Thoracic aorta (tissue), 2 donors: Measurements from ENCODE around the gene KCNIP4. TPM values are rescaled to one million over a fixed set of nuclear protein-coding genes. Genes with fewer than 3 reads are reported as not detected.
"Not testable (repeated sequence)": the region's sequence is repeated elsewhere in the genome, so short reads cannot be mapped to it uniquely, and the experiment has no call there.

ENCODE experiments used
- ATAC-seq: fragments of 150-250 bp; one replicate; pipeline ENCODE4 v1.8.0; 2017; ENCODE audit warnings: low read depth; ENCODE audit not compliant: insufficient number of reproducible peaks, low FRiP score
- DNase-seq: peaks from one replicate; pipeline ENCODE4 v3.0.0-alpha.2; 2020; ENCODE audit warnings: low spot score
- H3K27ac ChIP-seq, 2 donors: fragments of 200-600 bp; sonication (generic); 1 replicate in 1 of 2; 2 replicates in 1 of 2; pipeline ENCODE4 v1.5.1; 2016; ENCODE audit warnings: mild to moderate bottlenecking in 2 of 2, moderate library complexity in 2 of 2
- H3K27me3 ChIP-seq: fragments of 200-600 bp; sonication (generic); replicated peaks from 2 replicates; pipeline ENCODE4 v1.6.0; 2016; ENCODE audit warnings: mild to moderate bottlenecking; ENCODE audit not compliant: insufficient read depth
- H3K36me3 ChIP-seq: fragments of 200-600 bp; sonication (generic); one replicate; pipeline ENCODE4 v1.5.1; 2016
- H3K4me1 ChIP-seq, 2 donors: fragments of 200-600 bp; sonication (generic); 1 replicate in 1 of 2; 2 replicates in 1 of 2; pipeline versions ENCODE4 v1.5.1 to v1.6.0; 2016; ENCODE audit warnings: low read depth in 2 of 2, mild to moderate bottlenecking in 1 of 2; ENCODE audit not compliant: control insufficient read depth in 1 of 2
- H3K4me3 ChIP-seq: fragments of 200-600 bp; sonication (generic); 2 replicates; pipeline ENCODE4 v1.5.1; 2016; ENCODE audit warnings: mild to moderate bottlenecking
- H3K9me3 ChIP-seq: fragments of 200-600 bp; sonication (generic); 2 replicates; pipeline ENCODE4 v1.5.1; 2016
- total RNA-seq, 2 donors: library from RNA; depleted of rRNA; stranded (reverse); fragments of >200 nt; gene quantifications; one replicate each; pipeline versions ENCODE4 v1.1.0 to v1.2.3, GENCODE V29; 2016
- TF ChIP-seq, protein P1 (sequence below): fragments of 200-600 bp; sonication (generic); IDR thresholded peaks from one replicate; pipeline ENCODE4 v1.5.1; 2019; ENCODE audit warnings: antibody characterized with exemption

Gene KCNIP4
- total RNA-seq, 2 donors from 2014 or later: not detected

DNA sequence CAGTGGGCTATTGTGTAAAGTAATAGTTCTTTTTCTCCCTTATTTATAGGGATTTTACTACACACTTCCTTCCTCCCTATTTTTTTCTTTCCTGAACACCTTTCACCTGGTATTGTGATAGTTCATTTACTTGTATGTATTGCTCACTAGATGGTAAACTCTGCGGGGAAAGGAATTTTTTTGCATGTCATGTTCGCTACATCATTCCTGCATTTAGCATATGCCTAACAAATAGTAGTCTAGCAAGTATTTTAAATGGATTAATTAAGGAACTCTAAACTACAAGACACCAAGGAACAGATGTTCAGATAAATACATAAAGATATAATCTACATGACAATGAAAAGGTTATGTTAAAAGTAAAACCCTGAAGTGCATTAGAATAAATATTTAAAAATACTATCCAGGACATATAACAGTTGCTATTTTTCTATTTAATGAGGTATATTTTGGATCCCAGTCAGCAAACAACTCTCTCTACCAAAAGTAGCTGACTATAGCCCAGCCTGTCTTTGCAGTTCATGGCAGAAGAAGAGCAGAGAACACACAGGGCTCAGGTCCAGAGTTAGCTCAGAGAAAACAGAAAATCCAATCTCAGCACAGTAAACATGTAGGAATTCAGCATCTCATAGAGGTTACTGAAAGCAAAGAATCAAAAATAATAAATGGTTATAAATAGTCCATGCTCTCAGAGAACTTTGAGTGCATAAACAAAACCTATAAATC is 1160.5 kb downstream of the KCNIP4 start:
- ATAC-seq (no peak), DNase-seq (no peak)
- H3K27ac ChIP-seq: no peak overlapping the region
- H3K9me3 ChIP-seq: no peaks in the 10 kb centered on the region
- no peaks in the 10 kb centered on the region for H3K4me1 ChIP-seq
- no peaks in the 10 kb centered on the region for H3K36me3 ChIP-seq
- no peak overlapping the region for H3K4me3 ChIP-seq
- H3K27me3 ChIP-seq: no peaks in the 10 kb centered on the region
- TF ChIP-seq, protein P1, sequence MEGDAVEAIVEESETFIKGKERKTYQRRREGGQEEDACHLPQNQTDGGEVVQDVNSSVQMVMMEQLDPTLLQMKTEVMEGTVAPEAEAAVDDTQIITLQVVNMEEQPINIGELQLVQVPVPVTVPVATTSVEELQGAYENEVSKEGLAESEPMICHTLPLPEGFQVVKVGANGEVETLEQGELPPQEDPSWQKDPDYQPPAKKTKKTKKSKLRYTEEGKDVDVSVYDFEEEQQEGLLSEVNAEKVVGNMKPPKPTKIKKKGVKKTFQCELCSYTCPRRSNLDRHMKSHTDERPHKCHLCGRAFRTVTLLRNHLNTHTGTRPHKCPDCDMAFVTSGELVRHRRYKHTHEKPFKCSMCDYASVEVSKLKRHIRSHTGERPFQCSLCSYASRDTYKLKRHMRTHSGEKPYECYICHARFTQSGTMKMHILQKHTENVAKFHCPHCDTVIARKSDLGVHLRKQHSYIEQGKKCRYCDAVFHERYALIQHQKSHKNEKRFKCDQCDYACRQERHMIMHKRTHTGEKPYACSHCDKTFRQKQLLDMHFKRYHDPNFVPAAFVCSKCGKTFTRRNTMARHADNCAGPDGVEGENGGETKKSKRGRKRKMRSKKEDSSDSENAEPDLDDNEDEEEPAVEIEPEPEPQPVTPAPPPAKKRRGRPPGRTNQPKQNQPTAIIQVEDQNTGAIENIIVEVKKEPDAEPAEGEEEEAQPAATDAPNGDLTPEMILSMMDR: no peak

DNA sequence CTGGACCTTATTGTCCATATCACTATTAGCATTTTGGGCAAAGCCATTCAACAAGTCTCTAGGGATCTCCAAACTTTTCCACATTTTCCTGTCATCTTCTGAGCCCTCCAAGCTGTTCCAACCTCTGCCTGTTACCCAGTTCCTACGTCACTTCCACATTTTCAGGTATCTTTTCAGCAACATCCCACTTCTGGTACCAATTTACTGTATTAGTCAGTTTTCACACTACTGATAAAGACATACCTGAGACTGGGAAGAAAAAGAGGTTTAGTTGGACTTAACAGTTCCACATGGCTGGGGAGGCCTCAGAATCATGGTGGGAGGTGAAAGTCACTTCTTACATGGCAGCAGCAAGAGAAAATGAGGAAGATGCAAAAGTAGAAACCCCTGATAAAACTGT is 1165.4 kb downstream of the KCNIP4 start:
- not testable (repeated sequence) for H3K4me1 ChIP-seq, H3K27me3 ChIP-seq, H3K27ac ChIP-seq, ATAC-seq, H3K9me3 ChIP-seq, H3K36me3 ChIP-seq, H3K4me3 ChIP-seq, DNase-seq

DNA sequence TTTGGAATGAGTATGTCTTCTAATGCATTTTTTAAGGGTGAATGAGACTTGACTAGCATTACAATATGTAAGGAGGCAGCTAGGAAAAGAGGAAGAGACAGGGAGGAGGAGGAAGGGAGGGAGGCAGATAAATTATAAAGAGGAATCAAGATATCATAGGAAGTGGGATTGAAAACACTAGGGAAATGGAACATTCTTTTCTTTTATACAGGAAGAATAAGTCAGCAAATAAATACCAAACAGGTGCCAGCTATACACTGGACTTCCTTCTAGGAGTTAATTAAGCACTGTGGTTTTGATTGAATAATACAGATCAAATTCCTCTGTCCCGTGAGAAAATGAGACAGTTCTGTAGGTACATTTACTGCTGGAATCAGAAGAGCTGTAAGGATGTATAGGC is 1169.7 kb downstream of the KCNIP4 start:
- Histone ChIP-seq H3K27ac (no peak overlapping the region), H3K4me1 (no peaks in the 10 kb centered on the region), H3K4me3 (no peak overlapping the region), H3K36me3 (no peaks in the 10 kb centered on the region), H3K9me3 (no peaks in the 10 kb centered on the region), H3K27me3 (no peaks in the 10 kb centered on the region)
- DNase-seq (no peak), ATAC-seq (no peak)
- TF ChIP-seq, protein P1: no peak

DNA sequence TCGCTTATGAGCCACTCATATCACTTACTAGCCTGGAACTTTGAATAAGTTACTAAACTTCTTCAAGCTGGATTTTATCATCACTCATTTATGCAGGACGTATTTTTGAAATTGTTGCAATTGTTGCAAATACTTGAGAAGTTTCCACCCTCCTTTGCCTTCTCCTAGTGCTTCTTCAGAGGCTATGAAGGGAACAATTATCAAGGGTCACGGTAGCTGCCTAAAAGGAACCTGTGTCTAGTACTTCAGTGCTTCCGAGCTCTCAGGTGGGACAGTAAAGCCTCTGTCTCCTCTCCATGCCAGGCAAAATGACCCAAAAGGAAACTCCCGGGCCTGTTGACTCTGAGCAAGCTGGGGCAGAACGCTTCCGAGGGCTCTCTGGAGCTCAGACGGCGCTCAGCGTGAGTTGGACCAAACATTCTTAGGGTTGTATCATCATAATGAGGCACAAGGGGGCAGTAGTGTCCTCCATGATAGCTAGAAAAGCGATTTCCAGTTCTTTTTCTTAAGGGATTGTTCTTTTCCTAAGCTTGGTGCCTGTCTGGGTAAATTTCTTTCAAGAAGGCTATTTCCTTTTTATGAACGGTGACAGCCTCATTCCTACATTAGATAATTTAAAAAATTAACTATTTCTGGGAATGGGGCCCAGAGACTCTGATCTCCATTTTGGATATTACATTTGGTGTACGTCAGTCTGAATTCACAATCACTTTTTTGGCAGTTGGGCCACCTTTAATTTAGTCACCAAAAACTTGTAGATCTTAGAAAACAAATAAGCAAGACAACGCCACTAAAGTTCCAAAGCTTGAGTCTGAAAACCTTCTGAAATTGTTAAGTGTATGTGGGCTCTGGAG is 1175.2 kb downstream of the KCNIP4 start:
- Histone ChIP-seq H3K27me3 (no peaks in the 10 kb centered on the region), H3K4me3 (no peak overlapping the region), H3K27ac (no peak overlapping the region), H3K36me3 (no peaks in the 10 kb centered on the region), H3K9me3 (no peaks in the 10 kb centered on the region), H3K4me1 (no peaks in the 10 kb centered on the region)
- no peak for DNase-seq
- no peak for ATAC-seq
- TF ChIP-seq, protein P1: peak; percentile 45

DNA sequence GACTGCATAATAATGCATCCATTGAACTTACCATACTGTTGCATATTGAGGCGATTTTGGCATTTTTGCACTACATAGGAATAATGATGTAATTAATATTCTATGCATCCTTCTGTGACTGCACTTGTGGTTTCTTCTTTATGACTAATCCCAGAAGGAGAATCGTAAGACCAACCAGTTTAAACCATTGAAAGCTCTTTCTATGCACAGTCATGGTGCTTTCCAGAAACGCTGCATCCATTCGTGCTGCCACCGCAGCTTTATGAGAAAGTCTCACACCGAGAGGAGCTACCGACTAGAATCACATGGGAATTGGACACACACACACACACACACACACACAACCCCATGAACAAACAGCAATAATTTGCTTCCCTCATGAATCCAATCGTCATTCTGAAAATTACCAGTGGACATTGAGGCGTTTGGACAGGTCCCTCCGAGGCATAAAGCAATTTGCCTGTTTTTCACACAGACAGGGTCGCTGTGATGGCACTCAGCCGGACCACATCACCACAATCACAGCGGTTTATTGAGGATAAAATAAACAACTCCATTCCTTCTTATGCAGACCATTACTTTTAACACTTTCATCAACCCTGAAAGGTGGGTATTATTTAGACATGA is 1184.1 kb downstream of the KCNIP4 start:
- DNase-seq: no peak
- no peak overlapping the region for H3K4me3 ChIP-seq
- H3K27ac ChIP-seq: no peak overlapping the region
- ATAC-seq: no peak
- TF ChIP-seq, protein P1: no peak
- H3K4me1 ChIP-seq: no peaks in the 10 kb centered on the region
- H3K36me3 ChIP-seq: no peaks in the 10 kb centered on the region
- no peaks in the 10 kb centered on the region for H3K27me3 ChIP-seq
- no peaks in the 10 kb centered on the region for H3K9me3 ChIP-seq
